ENCODE results near the gene SPEM1.

SPEM1 gene

GRCh38 chr17:7425756-7426155 is 5.6 kb downstream of the SPEM1 start:
- H3K27me3 ChIP-seq (ENCODE audit: low read depth, low read length) = no peaks in the 10 kb centered on the region
- no peaks in the 10 kb centered on the region for H3K9me3 ChIP-seq (ENCODE audit: control insufficient read depth in 1 of 2, low read length in 2 of 2)
- no peak overlapping the region for H3K4me3 ChIP-seq (ENCODE audit: low read depth in 1 of 2, low read length in 2 of 2)
- H3K4me1 ChIP-seq (ENCODE audit: control insufficient read depth in 1 of 2, insufficient read depth in 2 of 2, low read length in 2 of 2) = no peaks in the 10 kb centered on the region
- H3K27ac ChIP-seq (ENCODE audit: low read length) = no peak overlapping the region
- H3K36me3 ChIP-seq (ENCODE audit: control insufficient read depth in 1 of 2, insufficient read depth in 2 of 2, low read length in 2 of 2) = no peaks in the 10 kb centered on the region

GRCh38 chr17:7426203-7426863 is 6.2 kb downstream of the SPEM1 start:
- no peaks in the 10 kb centered on the region for H3K9me3 ChIP-seq (ENCODE audit: control insufficient read depth in 1 of 2, low read length in 2 of 2)
- H3K27me3 ChIP-seq (ENCODE audit: low read depth, low read length) = no peaks in the 10 kb centered on the region
- H3K4me1 ChIP-seq (ENCODE audit: control insufficient read depth in 1 of 2, insufficient read depth in 2 of 2, low read length in 2 of 2) = no peaks in the 10 kb centered on the region
- no peak overlapping the region for H3K27ac ChIP-seq (ENCODE audit: low read length)
- no peaks in the 10 kb centered on the region for H3K36me3 ChIP-seq (ENCODE audit: control insufficient read depth in 1 of 2, insufficient read depth in 2 of 2, low read length in 2 of 2)
- H3K4me3 ChIP-seq (ENCODE audit: low read depth in 1 of 2, low read length in 2 of 2) = no peak overlapping the region

- Histone ChIP-seq H3K36me3 (ENCODE audit: control insufficient read depth in 1 of 2, insufficient read depth in 2 of 2, low read length in 2 of 2) (no peaks in the 10 kb centered on the region), H3K9me3 (ENCODE audit: control insufficient read depth in 1 of 2, low read length in 2 of 2) (no peaks in the 10 kb centered on the region), H3K4me1 (ENCODE audit: control insufficient read depth in 1 of 2, insufficient read depth in 2 of 2, low read length in 2 of 2) (no peaks in the 10 kb centered on the region), H3K27me3 (ENCODE audit: low read depth, low read length) (no peaks in the 10 kb centered on the region), H3K4me3 (ENCODE audit: low read depth in 1 of 2, low read length in 2 of 2) (no peak overlapping the region), H3K27ac (ENCODE audit: low read length) (no peak overlapping the region)
Observed at GRCh38 chr17:7426896-7427489, 6.9 kb downstream of the SPEM1 start.

- Histone ChIP-seq H3K27ac (ENCODE audit: low read length) (no peak overlapping the region), H3K9me3 (ENCODE audit: control insufficient read depth in 1 of 2, low read length in 2 of 2) (no peaks in the 10 kb centered on the region), H3K4me1 (ENCODE audit: control insufficient read depth in 1 of 2, insufficient read depth in 2 of 2, low read length in 2 of 2) (no peaks in the 10 kb centered on the region), H3K4me3 (ENCODE audit: low read depth in 1 of 2, low read length in 2 of 2) (no peak overlapping the region), H3K36me3 (ENCODE audit: control insufficient read depth in 1 of 2, insufficient read depth in 2 of 2, low read length in 2 of 2) (no peaks in the 10 kb centered on the region), H3K27me3 (ENCODE audit: low read depth, low read length) (no peaks in the 10 kb centered on the region)
Observed at GRCh38 chr17:7427549-7427948, 7.4 kb downstream of the SPEM1 start.

GRCh38 chr17:7428557-7428956 is 8.4 kb downstream of the SPEM1 start, which contains the start of gene SPEM3:
TSS of gene SPEM3 (plus strand) at chr17:7428857. CDS start at chr17:7428903, 46 bp downstream.
- H3K4me1 ChIP-seq (ENCODE audit: control insufficient read depth in 1 of 2, insufficient read depth in 2 of 2, low read length in 2 of 2) = no peaks in the 10 kb centered on the region
- no peak within 1 kb of the TSS for H3K27ac ChIP-seq (ENCODE audit: low read length)
- H3K27me3 ChIP-seq (ENCODE audit: low read depth, low read length) = no peaks in the 10 kb centered on the region
- H3K36me3 ChIP-seq (ENCODE audit: control insufficient read depth in 1 of 2, insufficient read depth in 2 of 2, low read length in 2 of 2) = no peaks in the 10 kb centered on the region
- no peak within 1 kb of the TSS for H3K4me3 ChIP-seq (ENCODE audit: low read depth in 1 of 2, low read length in 2 of 2)
- H3K9me3 ChIP-seq (ENCODE audit: control insufficient read depth in 1 of 2, low read length in 2 of 2) = no peaks in the 10 kb centered on the region

GRCh38 chr17:7429722-7430121 is 9.6 kb downstream of the SPEM1 start:
- Histone ChIP-seq H3K27ac (ENCODE audit: low read length) (no peak overlapping the region), H3K4me3 (ENCODE audit: low read depth in 1 of 2, low read length in 2 of 2) (no peak overlapping the region), H3K27me3 (ENCODE audit: low read depth, low read length) (no peaks in the 10 kb centered on the region), H3K36me3 (ENCODE audit: control insufficient read depth in 1 of 2, insufficient read depth in 2 of 2, low read length in 2 of 2) (no peaks in the 10 kb centered on the region), H3K4me1 (ENCODE audit: control insufficient read depth in 1 of 2, insufficient read depth in 2 of 2, low read length in 2 of 2) (no peaks in the 10 kb centered on the region), H3K9me3 (ENCODE audit: control insufficient read depth in 1 of 2, low read length in 2 of 2) (no peaks in the 10 kb centered on the region)

GRCh38 chr17:7431231-7431630 is 11.1 kb downstream of the SPEM1 start:
- H3K9me3 ChIP-seq (ENCODE audit: control insufficient read depth in 1 of 2, low read length in 2 of 2) = no peaks in the 10 kb centered on the region
- H3K27me3 ChIP-seq (ENCODE audit: low read depth, low read length) = peaks cover 5% of the 10 kb centered on the region
- no peaks in the 10 kb centered on the region for H3K36me3 ChIP-seq (ENCODE audit: control insufficient read depth in 1 of 2, insufficient read depth in 2 of 2, low read length in 2 of 2)
- H3K4me3 ChIP-seq (ENCODE audit: low read depth in 1 of 2, low read length in 2 of 2) = no peak overlapping the region
- H3K4me1 ChIP-seq (ENCODE audit: control insufficient read depth in 1 of 2, insufficient read depth in 2 of 2, low read length in 2 of 2) = peaks cover 4 to 13% of the 10 kb centered on the region in 2 donors
- H3K27ac ChIP-seq (ENCODE audit: low read length) = no peak overlapping the region

GRCh38 chr17:7432296-7432695 is 12.2 kb downstream of the SPEM1 start:
- H3K4me1 ChIP-seq (ENCODE audit: control insufficient read depth in 1 of 2, insufficient read depth in 2 of 2, low read length in 2 of 2) = peaks cover 4 to 23% of the 10 kb centered on the region in 2 donors
- H3K9me3 ChIP-seq (ENCODE audit: control insufficient read depth in 1 of 2, low read length in 2 of 2) = no peaks in the 10 kb centered on the region
- no peak overlapping the region for H3K27ac ChIP-seq (ENCODE audit: low read length)
- no peak overlapping the region for H3K4me3 ChIP-seq (ENCODE audit: low read depth in 1 of 2, low read length in 2 of 2)
- peaks cover 5% of the 10 kb centered on the region for H3K27me3 ChIP-seq (ENCODE audit: low read depth, low read length)
- H3K36me3 ChIP-seq (ENCODE audit: control insufficient read depth in 1 of 2, insufficient read depth in 2 of 2, low read length in 2 of 2) = no peaks in the 10 kb centered on the region

GRCh38 chr17:7435676-7436555 is 15.8 kb downstream of the SPEM1 start:
- Histone ChIP-seq H3K36me3 (ENCODE audit: control insufficient read depth in 1 of 2, insufficient read depth in 2 of 2, low read length in 2 of 2) (no peaks in the 10 kb centered on the region), H3K4me3 (ENCODE audit: low read depth in 1 of 2, low read length in 2 of 2) (peak overlapping the region; percentile 61 to 79), H3K9me3 (ENCODE audit: control insufficient read depth in 1 of 2, low read length in 2 of 2) (no peaks in the 10 kb centered on the region), H3K27ac (ENCODE audit: low read length) (peak overlapping the region; percentile 72), H3K4me1 (ENCODE audit: control insufficient read depth in 1 of 2, insufficient read depth in 2 of 2, low read length in 2 of 2) (peaks cover 8 to 51% of the 10 kb centered on the region in 2 donors), H3K27me3 (ENCODE audit: low read depth, low read length) (peaks cover 32% of the 10 kb centered on the region)

- H3K27ac ChIP-seq (ENCODE audit: low read length) = peak overlapping the region; percentile 72
- H3K4me1 ChIP-seq (ENCODE audit: control insufficient read depth in 1 of 2, insufficient read depth in 2 of 2, low read length in 2 of 2) = peaks cover 8 to 51% of the 10 kb centered on the region in 2 donors
- peaks cover 38% of the 10 kb centered on the region for H3K27me3 ChIP-seq (ENCODE audit: low read depth, low read length)
- H3K4me3 ChIP-seq (ENCODE audit: low read depth in 1 of 2, low read length in 2 of 2) = peak overlapping the region; percentile 61 to 79
- H3K9me3 ChIP-seq (ENCODE audit: control insufficient read depth in 1 of 2, low read length in 2 of 2) = no peaks in the 10 kb centered on the region
- H3K36me3 ChIP-seq (ENCODE audit: control insufficient read depth in 1 of 2, insufficient read depth in 2 of 2, low read length in 2 of 2) = no peaks in the 10 kb centered on the region
Observed at GRCh38 chr17:7436556-7437368, 16.6 kb downstream of the SPEM1 start.

Measured in muscle layer of duodenum (tissue), 2 donors.